NCI-H2227 (cell line): Measurements from ENCODE around the gene XAB2.
A peak's percentile ranks its signal among the peaks of the same experiment; 100 is the strongest.

Experiments used
- DNase-seq: peaks from one replicate; lab custom pipeline; 2025; ENCODE audit not compliant: unreplicated experiment; lab: John Stamatoyannopoulos, UW

The XAB2 gene

GRCh38 chr19:7612282-7613274, 16.8 kb downstream of the XAB2 start:
- no peak for DNase-seq

- DNase-seq: no peak
Measured at GRCh38 chr19:7611541-7612279, 17.6 kb downstream of the XAB2 start.

- DNase-seq: no peak
Measured at GRCh38 chr19:7610491-7611240, 18.7 kb downstream of the XAB2 start.

- no peak for DNase-seq
Measured at GRCh38 chr19:7607874-7608560, 21.3 kb downstream of the XAB2 start.

GRCh38 chr19:7607212-7607873, 22.0 kb downstream of the XAB2 start:
- no peak for DNase-seq

GRCh38 chr19:7606289-7606688, 23.1 kb downstream of the XAB2 start:
- no peak for DNase-seq

GRCh38 chr19:7605490-7606222, 23.7 kb downstream of the XAB2 start:
- DNase-seq: peak; percentile 17

- no peak for DNase-seq
Measured at GRCh38 chr19:7603919-7604318, 25.4 kb downstream of the XAB2 start.

GRCh38 chr19:7602935-7603497, 26.3 kb downstream of the XAB2 start:
- DNase-seq: no peak

GRCh38 chr19:7602240-7602934, 27.0 kb downstream of the XAB2 start:
- no peak for DNase-seq

- DNase-seq: no peak
Measured at GRCh38 chr19:7600721-7601120, 28.6 kb downstream of the XAB2 start.

- DNase-seq: no peak
Measured at GRCh38 chr19:7598180-7598579, 31.2 kb downstream of the XAB2 start.

- no peak for DNase-seq
Measured at GRCh38 chr19:7597689-7598088, 31.7 kb downstream of the XAB2 start.

GRCh38 chr19:7596211-7596937, 33.0 kb downstream of the XAB2 start:
- no peak for DNase-seq

GRCh38 chr19:7595466-7596133, 33.7 kb downstream of the XAB2 start, which contains the start of gene CAMSAP3:
TSS of gene CAMSAP3 (plus strand) at chr19:7595863. CDS start at chr19:7596003, 140 bp downstream.
- DNase-seq: peak; percentile 86

GRCh38 chr19:7590256-7590655, 39.1 kb downstream of the XAB2 start:
- no peak for DNase-seq

- DNase-seq: no peak
Measured at GRCh38 chr19:7589822-7590221, 39.5 kb downstream of the XAB2 start.
